ENCODE results near the gene NR5A2. TPM values are rescaled to one million over a fixed set of nuclear protein-coding genes. Genes with fewer than 3 reads are reported as not detected.

NR5A2 gene
- 2.2 TPM for total RNA-seq

GRCh38 chr1:200027264-200027823 lies at the start of gene NR5A2:
TSS of gene NR5A2 (plus strand) at chr1:200027710. CDS start at chr1:200027848, 138 bp downstream.

Small RNA genes lying within 50 kb of the gene (small RNA-seq; reads per million reads assigned to genes)
- gene RNU6-570P (ENCODE audit: low replicate concordance), result not detected
- not detected for gene RNU6-609P (ENCODE audit: low replicate concordance)
- gene RNU6-716P (ENCODE audit: low replicate concordance), result not detected

Measured in metanephros (tissue), 2 donors.